SK-N-SH treated with all-trans-retinoic acid at 6 μM for 48 hours (cell line): Measurements from ENCODE around the gene SGIP1.

Experiments used
- ARNTL ChIP-seq: fragments of 450-650 bp; formaldehyde crosslinking; IDR thresholded peaks from 2 replicates; pipeline ENCODE4 v1.5.0; 2020; ENCODE audit warnings: low read depth, mild to moderate bottlenecking, moderate library complexity, borderline replicate concordance
- BACH2 ChIP-seq: fragments of 250-450 bp; sonication (Bioruptor Pico); IDR thresholded peaks from 2 replicates; pipeline ENCODE4 v1.9.0; 2021; ENCODE audit warnings: mild to moderate bottlenecking, borderline replicate concordance
- ISL1 ChIP-seq: fragments of 250-450 bp; sonication (Bioruptor Pico); IDR thresholded peaks from 2 replicates; pipeline ENCODE4 v2.1.2; 2022; ENCODE audit warnings: mild to moderate bottlenecking, moderate library complexity
- TCF4 ChIP-seq: fragments of 250-450 bp; sonication (Bioruptor Pico); IDR thresholded peaks from 2 replicates; pipeline ENCODE4 v1.8.0; 2021; ENCODE audit warnings: mild to moderate bottlenecking, moderate library complexity, borderline replicate concordance
- ZFP3 ChIP-seq: fragments of 250-450 bp; sonication (Bioruptor Pico); IDR thresholded peaks from 2 replicates; pipeline ENCODE4 v1.5.0; 2020; ENCODE audit warnings: mild to moderate bottlenecking, moderate library complexity
- ZFP30 ChIP-seq: fragments of 450-650 bp; formaldehyde crosslinking; IDR thresholded peaks from 2 replicates; pipeline ENCODE4 v1.5.0; 2022; ENCODE audit warnings: mild to moderate bottlenecking, moderate library complexity
- ZNF565 ChIP-seq: fragments of 450-650 bp; formaldehyde crosslinking; conservative IDR thresholded peaks from 2 replicates; pipeline ENCODE4 v1.5.0; 2020; ENCODE audit warnings: low read depth, mild to moderate bottlenecking, moderate library complexity
- ZNF8 ChIP-seq: fragments of 450-650 bp; formaldehyde crosslinking; IDR thresholded peaks from 2 replicates; pipeline ENCODE4 v1.5.0; 2020; ENCODE audit warnings: mild to moderate bottlenecking, moderate library complexity
- TF ChIP-seq, protein P1 (sequence below): fragments of 250-450 bp; sonication (Bioruptor Pico); IDR thresholded peaks from 2 replicates; pipeline ENCODE4 v1.8.0; 2020; ENCODE audit warnings: mild to moderate bottlenecking, moderate library complexity, borderline replicate concordance
- TF ChIP-seq, protein P2 (sequence below): fragments of 250-450 bp; sonication (Bioruptor Pico); IDR thresholded peaks from 2 replicates; pipeline ENCODE4 v1.8.0; 2021; ENCODE audit warnings: low read depth, mild to moderate bottlenecking, moderate library complexity, borderline replicate concordance
- TF ChIP-seq, protein P3 (sequence below): fragments of 250-450 bp; sonication (Bioruptor Pico); IDR thresholded peaks from 2 replicates; pipeline ENCODE4 v1.5.1; 2020; ENCODE audit warnings: low read depth, mild to moderate bottlenecking, moderate library complexity

DNA sequence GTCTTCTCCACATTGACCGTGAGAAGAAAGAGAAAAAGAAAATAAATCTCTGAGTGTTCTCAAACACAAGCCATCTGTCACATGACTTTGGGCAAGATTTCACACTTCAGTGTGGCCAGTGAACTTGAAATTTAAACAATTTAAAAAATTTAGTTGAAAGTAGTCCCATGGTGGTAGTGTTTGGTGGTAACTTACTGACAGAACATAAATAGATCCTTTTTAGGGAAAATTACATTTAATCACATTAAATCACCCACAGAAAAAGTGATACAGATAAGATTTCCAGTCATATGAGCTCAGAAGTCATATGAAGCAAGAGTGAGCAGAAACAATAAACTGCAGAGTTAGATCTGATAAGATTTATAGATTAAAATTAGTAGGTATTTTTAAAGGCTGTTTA is 31.9 kb upstream of the SGIP1 start:
- TF ChIP-seq ISL1 (CRISPR knock-in tag): peak; percentile 78
- TF ChIP-seq, protein P1, sequence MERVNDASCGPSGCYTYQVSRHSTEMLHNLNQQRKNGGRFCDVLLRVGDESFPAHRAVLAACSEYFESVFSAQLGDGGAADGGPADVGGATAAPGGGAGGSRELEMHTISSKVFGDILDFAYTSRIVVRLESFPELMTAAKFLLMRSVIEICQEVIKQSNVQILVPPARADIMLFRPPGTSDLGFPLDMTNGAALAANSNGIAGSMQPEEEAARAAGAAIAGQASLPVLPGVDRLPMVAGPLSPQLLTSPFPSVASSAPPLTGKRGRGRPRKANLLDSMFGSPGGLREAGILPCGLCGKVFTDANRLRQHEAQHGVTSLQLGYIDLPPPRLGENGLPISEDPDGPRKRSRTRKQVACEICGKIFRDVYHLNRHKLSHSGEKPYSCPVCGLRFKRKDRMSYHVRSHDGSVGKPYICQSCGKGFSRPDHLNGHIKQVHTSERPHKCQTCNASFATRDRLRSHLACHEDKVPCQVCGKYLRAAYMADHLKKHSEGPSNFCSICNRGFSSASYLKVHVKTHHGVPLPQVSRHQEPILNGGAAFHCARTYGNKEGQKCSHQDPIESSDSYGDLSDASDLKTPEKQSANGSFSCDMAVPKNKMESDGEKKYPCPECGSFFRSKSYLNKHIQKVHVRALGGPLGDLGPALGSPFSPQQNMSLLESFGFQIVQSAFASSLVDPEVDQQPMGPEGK: no peak
- peak; percentile 32; the same call in 1 of the 2 replicates for TF ChIP-seq TCF4 (CRISPR knock-in tag)
- TF ChIP-seq ZFP3: no peak
- no peak for TF ChIP-seq ZNF8 (CRISPR knock-in tag)
- no peak for TF ChIP-seq BACH2 (CRISPR knock-in tag)
- no peak for TF ChIP-seq ZFP30 (CRISPR knock-in tag)
- no peak for TF ChIP-seq ARNTL
- TF ChIP-seq, protein P2, sequence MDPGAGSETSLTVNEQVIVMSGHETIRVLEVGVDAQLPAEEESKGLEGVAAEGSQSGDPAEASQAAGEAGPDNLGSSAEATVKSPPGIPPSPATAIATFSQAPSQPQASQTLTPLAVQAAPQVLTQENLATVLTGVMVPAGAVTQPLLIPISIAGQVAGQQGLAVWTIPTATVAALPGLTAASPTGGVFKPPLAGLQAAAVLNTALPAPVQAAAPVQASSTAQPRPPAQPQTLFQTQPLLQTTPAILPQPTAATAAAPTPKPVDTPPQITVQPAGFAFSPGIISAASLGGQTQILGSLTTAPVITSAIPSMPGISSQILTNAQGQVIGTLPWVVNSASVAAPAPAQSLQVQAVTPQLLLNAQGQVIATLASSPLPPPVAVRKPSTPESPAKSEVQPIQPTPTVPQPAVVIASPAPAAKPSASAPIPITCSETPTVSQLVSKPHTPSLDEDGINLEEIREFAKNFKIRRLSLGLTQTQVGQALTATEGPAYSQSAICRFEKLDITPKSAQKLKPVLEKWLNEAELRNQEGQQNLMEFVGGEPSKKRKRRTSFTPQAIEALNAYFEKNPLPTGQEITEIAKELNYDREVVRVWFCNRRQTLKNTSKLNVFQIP (CRISPR knock-in tag): no peak; the same call in 1 of the 2 replicates
- no peak for TF ChIP-seq ZNF565 (CRISPR knock-in tag)
- TF ChIP-seq, protein P3, sequence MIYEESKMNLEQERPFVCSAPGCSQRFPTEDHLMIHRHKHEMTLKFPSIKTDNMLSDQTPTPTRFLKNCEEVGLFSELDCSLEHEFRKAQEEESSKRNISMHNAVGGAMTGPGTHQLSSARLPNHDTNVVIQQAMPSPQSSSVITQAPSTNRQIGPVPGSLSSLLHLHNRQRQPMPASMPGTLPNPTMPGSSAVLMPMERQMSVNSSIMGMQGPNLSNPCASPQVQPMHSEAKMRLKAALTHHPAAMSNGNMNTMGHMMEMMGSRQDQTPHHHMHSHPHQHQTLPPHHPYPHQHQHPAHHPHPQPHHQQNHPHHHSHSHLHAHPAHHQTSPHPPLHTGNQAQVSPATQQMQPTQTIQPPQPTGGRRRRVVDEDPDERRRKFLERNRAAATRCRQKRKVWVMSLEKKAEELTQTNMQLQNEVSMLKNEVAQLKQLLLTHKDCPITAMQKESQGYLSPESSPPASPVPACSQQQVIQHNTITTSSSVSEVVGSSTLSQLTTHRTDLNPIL (CRISPR knock-in tag): no peak
